Bronchial epithelial cell (primary cell): ENCODE data around the gene ANKRD22. TPM values are rescaled to one million over a fixed set of nuclear protein-coding genes. Genes with fewer than 3 reads are reported as not detected.

Experiments used
- total RNA-seq: library from RNA; depleted of rRNA; stranded (reverse); fragments of >200 nt; gene quantifications from 2 replicates; pipeline ENCODE4 v1.2.1, GENCODE V29; 2014

Gene ANKRD22
- total RNA-seq, 1 donor from 2014 or later: 5.3 TPM

Other genes starting within 250 kb of the ANKRD22 start
- not detected in 2 replicates for gene LIPF, start 187.4 kb downstream of the ANKRD22 start, total RNA-seq
- gene LIPK, start 145.6 kb downstream of the ANKRD22 start, total RNA-seq: 0.13 TPM in 1 of 2 replicates, not detected in the other
- gene LIPN, start 91.8 kb downstream of the ANKRD22 start, total RNA-seq: 1.3 TPM in 1 of 2 replicates, not detected in the other
- not detected in 2 replicates for gene LIPM, start 49.1 kb downstream of the ANKRD22 start, total RNA-seq
- 1.7 and 2.6 TPM in 2 replicates for gene STAMBPL1, start 28.4 kb upstream of the ANKRD22 start, total RNA-seq
- 2.2 and 9.0 TPM in 2 replicates for gene ACTA2, start 100.9 kb upstream of the ANKRD22 start, total RNA-seq
- gene FAS, start 139.0 kb upstream of the ANKRD22 start, total RNA-seq: 19.6 and 36.1 TPM in 2 replicates